ENCODE data around the gene TMEM132C. TPM values are rescaled to one million over a fixed set of nuclear protein-coding genes. Genes with fewer than 3 reads are reported as not detected.

The TMEM132C gene
- total RNA-seq, 2 donors from 2014 or later, result 0.46 to 5.3 TPM

- 77% methylated on average over 5 of the region's 5 CpGs for WGBS
- DNase-seq (ENCODE audit: low spot score), result no peak
- H3K4me3 ChIP-seq, result no peak overlapping the region
- no peaks in the 10 kb centered on the region for H3K27me3 ChIP-seq (replicated peaks; ENCODE audit: insufficient read depth)
- H3K36me3 ChIP-seq, result no peaks in the 10 kb centered on the region
- no peak for TF ChIP-seq POLR2AphosphoS5 (IDR thresholded peaks at IDR 0.05)
- no peak for TF ChIP-seq POLR2A (IDR thresholded peaks at IDR 0.05)
- TF ChIP-seq CTCF (IDR thresholded peaks at IDR 0.05), result no peak
- no peaks in the 10 kb centered on the region for H3K4me1 ChIP-seq (replicated peaks)
- H3K9me3 ChIP-seq, result no peaks in the 10 kb centered on the region
- H3K27ac ChIP-seq, result no peak overlapping the region
- intact Hi-C loops (cut with DNase I), result no loop called here
These were observed 435.4 kb downstream of the TMEM132C start for GRCh38 chr12:128702371-128702770.

- TF ChIP-seq CTCF (IDR thresholded peaks at IDR 0.05) (no peak), POLR2AphosphoS5 (IDR thresholded peaks at IDR 0.05) (no peak), POLR2A (IDR thresholded peaks at IDR 0.05) (no peak)
- intact Hi-C loops (cut with DNase I), result no loop called here
- no peak overlapping the region for H3K27ac ChIP-seq
These were observed 438.2 kb downstream of the TMEM132C start for GRCh38 chr12:128705140-128705539.

GRCh38 chr12:128707488-128707887 is 440.5 kb downstream of the TMEM132C start:
- Histone ChIP-seq H3K4me3 (no peak overlapping the region), H3K36me3 (no peaks in the 10 kb centered on the region), H3K27me3 (replicated peaks; ENCODE audit: insufficient read depth) (no peaks in the 10 kb centered on the region), H3K9me3 (no peaks in the 10 kb centered on the region), H3K27ac (no peak overlapping the region), H3K4me1 (replicated peaks) (no peaks in the 10 kb centered on the region)
- intact Hi-C loops (cut with DNase I), result no loop called here
- TF ChIP-seq POLR2AphosphoS5 (IDR thresholded peaks at IDR 0.05) (no peak), CTCF (IDR thresholded peaks at IDR 0.05) (no peak), POLR2A (IDR thresholded peaks at IDR 0.05) (no peak)
- no peak for DNase-seq (ENCODE audit: low spot score)
- 84% methylated on average over 8 of the region's 8 CpGs for WGBS

More at GRCh38 chr12:128705140-128705539, 438.2 kb downstream of the TMEM132C start:
- Histone ChIP-seq H3K9me3 (no peaks in the 10 kb centered on the region), H3K27me3 (replicated peaks; ENCODE audit: insufficient read depth) (no peaks in the 10 kb centered on the region), H3K36me3 (no peaks in the 10 kb centered on the region), H3K4me3 (no peak overlapping the region), H3K4me1 (replicated peaks) (no peaks in the 10 kb centered on the region)
- no peak for DNase-seq (ENCODE audit: low spot score)
- 91% methylated on average over 26 of the region's 26 CpGs for WGBS

GRCh38 chr12:128708789-128709188 is 441.8 kb downstream of the TMEM132C start:
- DNase-seq (ENCODE audit: low spot score), result no peak
- H3K27me3 ChIP-seq (replicated peaks; ENCODE audit: insufficient read depth), result no peaks in the 10 kb centered on the region
- WGBS, result 91% methylated on average over 6 of the region's 6 CpGs
- intact Hi-C loops (cut with DNase I), result no loop called here
- no peaks in the 10 kb centered on the region for H3K4me1 ChIP-seq (replicated peaks)
- H3K9me3 ChIP-seq, result no peaks in the 10 kb centered on the region
- no peaks in the 10 kb centered on the region for H3K36me3 ChIP-seq
- no peak overlapping the region for H3K27ac ChIP-seq
- no peak overlapping the region for H3K4me3 ChIP-seq
- no peak for TF ChIP-seq POLR2AphosphoS5 (IDR thresholded peaks at IDR 0.05)
- TF ChIP-seq POLR2A (IDR thresholded peaks at IDR 0.05), result no peak

GRCh38 chr12:128709660-128710059 is 442.7 kb downstream of the TMEM132C start:
- Histone ChIP-seq H3K4me3 (no peak overlapping the region), H3K36me3 (no peaks in the 10 kb centered on the region), H3K27me3 (replicated peaks; ENCODE audit: insufficient read depth) (no peaks in the 10 kb centered on the region), H3K9me3 (no peaks in the 10 kb centered on the region), H3K4me1 (replicated peaks) (no peaks in the 10 kb centered on the region), H3K27ac (no peak overlapping the region)
- TF ChIP-seq CTCF (IDR thresholded peaks at IDR 0.05) (no peak), POLR2A (IDR thresholded peaks at IDR 0.05) (no peak), POLR2AphosphoS5 (IDR thresholded peaks at IDR 0.05) (no peak)
- WGBS, result 78% methylated on average over 5 of the region's 5 CpGs
- no peak for DNase-seq (ENCODE audit: low spot score)
- intact Hi-C loops (cut with DNase I), result no loop called here
